GM18526 (cell line): Measurements from ENCODE around the gene PPP2R5E.

Source experiments
- POLR2A ChIP-seq: IDR thresholded peaks from 3 replicates; pipeline ENCODE4 v1.6.1; 2011; ENCODE audit not compliant: insufficient read length; ENCODE audit errors: extremely low read depth

The PPP2R5E gene

DNA sequence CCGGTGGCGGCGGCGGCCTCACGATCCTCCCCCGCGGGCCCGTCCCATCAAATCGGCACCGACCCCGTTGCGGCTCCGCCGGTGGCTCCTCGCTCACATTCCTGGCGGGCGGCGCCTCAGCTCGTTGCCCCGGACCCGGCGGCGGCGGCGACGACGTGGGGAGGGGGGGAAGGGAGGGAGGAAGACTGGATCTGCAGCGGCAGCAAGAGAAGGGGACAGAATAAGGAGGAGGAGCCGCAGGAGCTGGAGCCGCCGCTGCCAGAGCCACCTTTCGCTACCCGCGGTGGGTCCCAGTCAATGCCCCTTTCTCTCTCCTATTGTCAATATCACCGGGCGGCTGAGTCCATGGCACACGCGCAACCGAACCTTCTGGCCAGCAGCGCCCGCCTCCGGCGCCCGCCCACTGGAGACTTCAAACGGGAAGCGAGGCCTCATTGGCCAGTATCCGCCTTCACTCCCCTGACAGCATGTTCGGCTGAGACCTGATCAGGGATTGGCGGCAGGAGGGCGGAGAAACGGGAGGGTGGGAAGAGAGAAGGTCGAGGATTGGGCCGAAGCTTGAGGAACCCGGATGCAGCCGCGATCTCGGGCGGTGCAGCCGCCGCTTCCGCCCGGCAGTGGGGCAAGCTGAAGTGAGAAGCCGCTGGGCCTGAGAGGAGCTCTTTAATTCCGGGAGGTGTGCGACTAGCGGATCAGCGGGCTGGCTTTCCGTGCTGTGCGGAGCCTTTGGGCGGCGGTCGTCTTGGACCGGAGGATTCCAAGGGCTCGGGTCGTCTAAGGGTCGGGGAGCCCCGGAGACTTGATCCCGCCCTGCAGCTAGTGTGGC is at the start of gene PPP2R5E:
Gene PPP2R5E (minus strand): TSS at position 378 of the 826 bp plus-strand sequence. CDS start 3,692 bp downstream, outside the sequence.
- peak; percentile 93 for TF ChIP-seq POLR2A

DNA sequence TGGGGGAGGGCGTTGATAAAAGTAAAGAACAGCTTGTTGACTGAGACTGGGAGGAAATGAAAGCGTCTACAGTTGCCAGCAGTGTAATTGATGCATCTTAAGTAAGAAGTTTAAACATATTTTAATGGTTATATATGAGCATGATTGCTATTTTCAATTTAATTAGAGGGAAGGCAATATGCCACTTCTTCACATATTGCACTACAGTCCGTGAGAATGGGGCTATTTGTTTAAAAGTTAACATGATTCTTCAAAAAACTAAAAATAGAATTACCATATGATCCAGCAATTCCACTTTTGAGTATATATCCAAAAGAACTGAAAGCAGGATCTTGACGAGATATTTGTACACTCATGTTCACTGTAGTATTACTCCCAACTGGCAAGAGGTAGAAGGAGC is 38.3 kb upstream of the PPP2R5E start:
- no peak for TF ChIP-seq POLR2A

- no peak for TF ChIP-seq POLR2A
These were observed 35.1 kb upstream of the PPP2R5E start for GRCh38 chr14:63578300-63578699.

- TF ChIP-seq POLR2A: no peak
These were observed 30.4 kb upstream of the PPP2R5E start for GRCh38 chr14:63573581-63573980.

DNA sequence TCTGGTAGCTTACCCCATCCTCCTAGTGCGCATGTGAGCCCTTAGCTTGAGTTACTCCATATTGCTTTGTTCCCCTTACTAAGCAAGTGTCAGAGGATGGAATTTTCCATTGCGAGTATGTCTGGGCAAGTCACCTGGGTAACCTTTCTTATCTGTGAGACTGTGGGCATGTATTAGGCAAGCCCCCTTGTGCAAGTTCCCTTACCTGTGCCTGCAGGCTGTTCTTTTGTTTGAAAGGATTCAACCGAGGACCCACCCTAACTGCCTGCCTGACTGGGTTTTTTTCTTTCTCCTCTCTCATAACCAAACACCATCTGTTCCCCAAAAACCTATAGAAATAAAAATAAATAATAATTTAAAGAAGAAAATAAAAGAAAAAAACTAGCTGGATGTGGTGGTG is 22.3 kb upstream of the PPP2R5E start:
- no peak for TF ChIP-seq POLR2A

DNA sequence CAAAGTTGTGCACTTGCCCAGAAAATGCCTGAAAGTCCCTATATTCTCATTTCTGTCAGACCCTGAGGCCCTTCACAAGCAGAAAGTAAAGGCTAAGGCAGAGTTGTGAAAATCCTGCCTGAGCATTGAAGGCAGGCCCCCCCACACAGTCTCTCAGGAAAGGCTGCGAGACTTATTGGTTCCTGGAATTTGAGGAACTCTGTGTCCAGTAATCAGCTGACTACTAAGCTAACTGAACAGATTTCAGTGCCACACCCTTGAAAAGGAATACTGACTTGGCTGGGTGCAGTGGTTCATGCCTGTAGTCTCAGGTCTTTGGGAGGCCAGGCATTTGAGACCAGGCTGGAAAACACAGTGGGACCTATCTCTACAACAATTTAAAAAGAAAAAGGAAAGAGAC is 21.1 kb upstream of the PPP2R5E start:
- no peak for TF ChIP-seq POLR2A

- no peak for TF ChIP-seq POLR2A
These were observed 20.3 kb upstream of the PPP2R5E start for GRCh38 chr14:63563370-63564026.

DNA sequence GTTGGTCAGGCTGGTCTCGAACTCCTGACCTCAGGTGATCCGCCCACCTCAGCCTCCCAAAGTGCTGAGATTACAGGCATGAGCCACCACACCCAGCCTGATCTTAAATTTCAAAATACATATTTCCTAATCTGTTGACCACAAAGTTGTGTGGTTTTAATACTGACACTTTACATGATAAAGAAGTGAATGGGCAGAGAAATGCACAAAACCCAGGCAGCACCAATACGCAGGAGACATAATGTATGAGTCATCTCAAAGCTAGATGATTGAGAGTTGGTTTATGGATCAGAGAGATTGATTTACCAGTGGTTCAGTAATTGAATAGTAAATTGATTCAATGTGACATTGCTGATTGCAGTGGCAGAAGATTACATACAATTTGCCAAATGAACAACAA is 19.2 kb upstream of the PPP2R5E start:
- TF ChIP-seq POLR2A: no peak

DNA sequence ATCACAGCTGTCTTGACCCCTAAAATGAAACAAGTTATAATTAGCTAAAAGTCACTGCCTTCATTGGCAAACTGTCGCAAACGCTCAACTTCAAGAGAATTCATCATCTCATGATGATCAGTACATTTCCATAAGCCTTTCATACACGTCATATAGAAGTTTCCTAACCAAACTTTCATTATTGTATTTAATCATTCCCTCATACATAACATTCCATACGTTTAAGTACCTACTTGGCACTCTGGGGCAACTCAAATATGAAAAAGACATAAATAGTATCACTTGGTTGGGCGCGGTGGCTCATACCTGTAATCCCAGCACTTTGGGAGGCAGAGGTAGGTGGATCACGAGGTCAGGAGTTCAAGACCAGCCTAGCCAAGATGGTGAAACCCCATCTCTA is 12.4 kb upstream of the PPP2R5E start:
- TF ChIP-seq POLR2A: no peak

DNA sequence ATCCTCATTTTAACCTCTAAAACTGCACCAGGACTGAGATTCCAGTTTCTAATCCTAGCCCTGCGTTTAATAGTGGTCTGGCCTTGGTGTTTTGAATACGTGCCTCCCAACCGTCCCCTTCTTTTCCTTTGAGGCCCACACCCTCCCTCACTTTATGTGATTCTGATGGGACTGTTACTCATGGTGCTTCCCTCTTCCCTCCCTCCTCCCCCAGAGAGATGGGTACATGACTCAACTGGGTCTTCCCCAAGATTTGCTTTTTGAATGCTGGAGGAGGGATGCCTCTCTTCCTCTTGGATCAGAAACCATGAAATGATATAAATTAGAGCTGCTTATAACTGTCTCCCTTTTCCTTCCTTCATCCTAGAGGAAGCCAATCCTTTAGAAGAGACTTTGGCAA is 8.2 kb upstream of the PPP2R5E start:
- TF ChIP-seq POLR2A: no peak

DNA sequence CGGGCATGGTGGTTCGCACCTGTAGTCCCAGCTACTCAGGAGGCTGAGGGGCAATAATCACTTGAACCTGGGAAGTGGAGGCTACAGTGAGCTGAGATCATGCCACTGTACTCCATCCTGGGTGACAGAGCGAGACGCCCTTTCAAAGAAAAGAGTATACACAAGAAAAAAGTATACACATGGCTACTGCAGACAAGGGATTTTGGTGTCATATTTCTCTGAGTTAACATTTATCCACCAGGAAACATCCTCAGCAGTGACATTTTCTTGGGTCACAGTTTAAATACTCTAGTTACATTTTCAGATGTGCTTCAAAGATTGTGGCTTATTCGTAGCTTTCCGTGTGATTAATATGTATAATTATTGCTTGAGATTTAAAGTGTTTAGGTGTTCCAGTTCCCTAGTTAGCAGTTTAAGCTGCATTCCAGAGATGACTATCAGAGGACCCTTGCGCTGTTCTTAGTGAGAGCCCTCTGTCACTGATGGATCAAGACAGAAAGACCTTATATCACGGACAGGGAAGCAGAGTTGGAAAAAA is 4.7 kb upstream of the PPP2R5E start:
- TF ChIP-seq POLR2A: no peak

DNA sequence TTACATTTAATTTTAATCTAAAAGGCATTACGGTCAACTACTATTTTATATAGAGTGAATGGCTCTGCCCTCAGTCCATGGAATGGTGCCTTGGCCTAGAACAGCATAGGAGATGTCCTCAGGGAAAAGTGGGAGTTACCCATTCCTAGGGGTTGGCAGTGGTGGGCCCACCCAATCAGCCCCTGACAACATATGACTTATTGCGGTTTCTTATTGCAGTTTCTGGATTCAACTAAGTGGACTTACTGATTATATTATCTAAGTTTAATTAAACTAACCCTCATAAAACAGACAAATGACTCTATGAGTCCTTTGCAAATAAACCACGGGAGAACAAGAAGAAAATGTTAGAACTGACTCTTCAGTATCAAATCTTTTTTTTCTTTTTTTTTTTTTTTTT is 2.3 kb upstream of the PPP2R5E start:
- TF ChIP-seq POLR2A: no peak

GRCh38 chr14:63544591-63545299 is 1.6 kb upstream of the PPP2R5E start:
- TF ChIP-seq POLR2A: no peak

GRCh38 chr14:63543826-63544406 is 739 bp upstream of the PPP2R5E start:
- no peak for TF ChIP-seq POLR2A

- TF ChIP-seq POLR2A: no peak
These were observed 762 bp downstream of the PPP2R5E start for GRCh38 chr14:63542231-63542999.

- TF ChIP-seq POLR2A: no peak
These were observed 7.3 kb downstream of the PPP2R5E start for GRCh38 chr14:63535918-63536317.
